ENCODE data around the gene KCTD5. TPM values are rescaled to one million over a fixed set of nuclear protein-coding genes. Genes with fewer than 3 reads are reported as not detected.

KCTD5 gene
- polyA plus RNA-seq, 1 experiment = 34.5 TPM

- POLR2A ChIA-PET = no interaction called here
- TF ChIP-seq CTCF (IDR thresholded peaks at IDR 0.05; ENCODE audit: insufficient read depth, low read depth, low read length) = no peak
- Histone ChIP-seq H3K27me3 (ENCODE audit: control insufficient read depth, insufficient read depth, low read length) (no peaks in the 10 kb centered on the region), H3K36me3 (ENCODE audit: control insufficient read depth, insufficient read depth, low read length) (peaks cover 36% of the 10 kb centered on the region), H3K4me3 (ENCODE audit: low read depth, low read length) (no peak overlapping the region)
- CTCF ChIA-PET = interaction anchor here (0.8 kb wide), 1 partner anchor 137 kb away, joined by 3 read pairs; no protein-coding TSS in a partner anchor
- DNase-seq (ENCODE audit: low read depth) = no peak
Observed at GRCh38 chr16:2701272-2701671, 18.9 kb downstream of the KCTD5 start.

GRCh38 chr16:2701713-2702437, 19.6 kb downstream of the KCTD5 start:
- Histone ChIP-seq H3K36me3 (ENCODE audit: control insufficient read depth, insufficient read depth, low read length) (peaks cover 36% of the 10 kb centered on the region), H3K27me3 (ENCODE audit: control insufficient read depth, insufficient read depth, low read length) (no peaks in the 10 kb centered on the region), H3K4me3 (ENCODE audit: low read depth, low read length) (no peak overlapping the region)
- DNase-seq (ENCODE audit: low read depth) = no peak
- TF ChIP-seq CTCF (IDR thresholded peaks at IDR 0.05; ENCODE audit: insufficient read depth, low read depth, low read length) = no peak
- POLR2A ChIA-PET = no interaction called here
- CTCF ChIA-PET = interaction anchor here (0.8 kb wide), 1 partner anchor 136 kb away, joined by 3 read pairs; no protein-coding TSS in a partner anchor

- H3K27me3 ChIP-seq (ENCODE audit: control insufficient read depth, insufficient read depth, low read length) = no peaks in the 10 kb centered on the region
- ChIA-PET POLR2A (no interaction called here), CTCF (interaction anchor here (0.5 kb wide), 1 partner anchor 218 kb away, joined by 3 read pairs; no protein-coding TSS in a partner anchor)
- TF ChIP-seq CTCF (IDR thresholded peaks at IDR 0.05; ENCODE audit: insufficient read depth, low read depth, low read length) = no peak
- peaks cover 32% of the 10 kb centered on the region for H3K36me3 ChIP-seq (ENCODE audit: control insufficient read depth, insufficient read depth, low read length)
- no peak overlapping the region for H3K4me3 ChIP-seq (ENCODE audit: low read depth, low read length)
- DNase-seq (ENCODE audit: low read depth) = no peak
Observed at GRCh38 chr16:2702438-2702825, 20.1 kb downstream of the KCTD5 start.

- POLR2A ChIA-PET = no interaction called here
- no peak for DNase-seq (ENCODE audit: low read depth)
Observed at GRCh38 chr16:2702871-2703745, 20.8 kb downstream of the KCTD5 start.

More at GRCh38 chr16:2702871-2703745, 20.8 kb downstream of the KCTD5 start:
- peaks cover 38% of the 10 kb centered on the region for H3K36me3 ChIP-seq (ENCODE audit: control insufficient read depth, insufficient read depth, low read length)
- H3K4me3 ChIP-seq (ENCODE audit: low read depth, low read length) = no peak overlapping the region
- H3K27me3 ChIP-seq (ENCODE audit: control insufficient read depth, insufficient read depth, low read length) = no peaks in the 10 kb centered on the region
- TF ChIP-seq CTCF (IDR thresholded peaks at IDR 0.05; ENCODE audit: insufficient read depth, low read depth, low read length) = no peak
- CTCF ChIA-PET = interaction anchor here (0.5 kb wide), 1 partner anchor 217 kb away, joined by 3 read pairs; no protein-coding TSS in a partner anchor

Data from BJ (cell line).